Activated CD8-positive, alpha-beta T cell treated with anti-CD3 and anti-CD28 coated beads for 36 hours (primary cell): ENCODE data around the gene PLIN3. TPM values are rescaled to one million over a fixed set of nuclear protein-coding genes. Genes with fewer than 3 reads are reported as not detected.
"Not testable (repeated sequence)": the region's sequence is repeated elsewhere in the genome, so short reads cannot be mapped to it uniquely, and the experiment has no call there.

Source experiments
- ATAC-seq: fragments of 200-7000 bp; cut with Tn5 transposase; one replicate; pipeline ENCODE4 v1.10.0; 2021; ENCODE audit warnings: mild to moderate bottlenecking, moderate library complexity
- CTCF ChIA-PET: fragments of 350-600 bp; sonication (Branson Sonifier 250); formaldehyde crosslinking; loops from one replicate; lab custom pipeline; 2021; ENCODE audit warnings: antibody characterized with exemption; lab: Charles Lee
- POLR2A ChIA-PET: fragments of 350-600 bp; sonication (Branson Sonifier 250); formaldehyde crosslinking; loops from one replicate; lab custom pipeline; 2021; ENCODE audit warnings: antibody characterized with exemption; lab: Charles Lee
- DNase-seq: peaks from one replicate; pipeline ENCODE4 v3.0.0-alpha.2; 2020
- H3K27ac Mint-ChIP-seq: one replicate; pipeline ENCODE4 v1.8.0; 2021; ENCODE audit warnings: mild to moderate bottlenecking, mixed read lengths
- H3K27me3 Mint-ChIP-seq: one replicate; pipeline ENCODE4 v1.8.0; 2021; ENCODE audit warnings: mixed read lengths
- H3K36me3 Mint-ChIP-seq: one replicate; pipeline ENCODE4 v1.8.0; 2021; ENCODE audit warnings: low read depth, mixed read lengths
- H3K4me1 Mint-ChIP-seq: one replicate; pipeline ENCODE4 v1.8.0; 2021; ENCODE audit warnings: low read depth, mixed read lengths
- H3K4me3 Mint-ChIP-seq: one replicate; pipeline ENCODE4 v1.8.0; 2021; ENCODE audit warnings: mild to moderate bottlenecking, moderate library complexity, mixed read lengths
- H3K9me3 Mint-ChIP-seq: one replicate; pipeline ENCODE4 v1.8.0; 2021; ENCODE audit warnings: mixed read lengths
- CTCF ChIP-seq: fragments of 200-600 bp; IDR thresholded peaks from one replicate; pipeline ENCODE4 v1.8.0; 2022; ENCODE audit warnings: antibody characterized with exemption, mild to moderate bottlenecking
- intact Hi-C: fragments of 100-400 bp; cut with micrococcal nuclease; formaldehyde crosslinking; loops from one replicate; pipeline ENCODE4 v1.10.0; 2022
- total RNA-seq, 2 experiments: library from RNA; stranded (reverse); gene quantifications; one replicate each; pipeline ENCODE4 v1.2.3, GENCODE V29; 2021

The PLIN3 gene
- total RNA-seq, 2 experiments from 2014 or later = 15.5 to 23.5 TPM

DNA sequence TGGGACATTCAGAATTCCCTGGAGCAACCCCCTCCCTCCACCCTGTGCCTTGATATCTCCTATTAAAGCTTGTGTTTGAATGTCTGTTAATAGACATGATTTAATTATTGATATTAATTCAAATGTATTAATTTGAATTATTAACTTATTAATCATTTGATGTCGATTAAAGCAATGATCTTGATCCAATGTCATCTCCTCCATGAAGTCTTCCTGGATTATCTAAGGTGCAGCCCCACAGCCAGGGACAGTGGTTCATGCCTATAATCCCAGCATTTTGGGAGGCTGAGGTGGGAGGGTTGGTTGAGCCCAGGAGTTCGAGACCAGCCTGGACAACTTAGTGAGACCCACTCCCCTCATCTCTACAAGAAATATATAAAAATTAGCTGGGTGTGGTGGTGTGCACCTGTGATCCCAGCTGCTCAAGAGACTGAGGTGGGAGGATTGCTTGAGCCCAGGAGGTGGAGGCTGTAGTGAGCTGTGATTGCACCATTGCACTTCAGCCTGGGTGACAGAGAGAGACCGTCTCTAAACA is 66.3 kb downstream of the PLIN3 start:
- no peak for TF ChIP-seq CTCF
- intact Hi-C loops = no loop called here
- Mint-ChIP-seq H3K4me1 (peaks cover 6% of the 10 kb centered on the region), H3K27me3 (no peaks in the 10 kb centered on the region), H3K4me3 (no peak overlapping the region), H3K36me3 (peaks cover 15% of the 10 kb centered on the region), H3K9me3 (no peaks in the 10 kb centered on the region), H3K27ac (no peak overlapping the region)
- CTCF ChIA-PET = interaction anchor here (2.6 to 2.7 kb wide), 2 partner anchors 9 to 10 kb away, joined by 13 to 14 read pairs; partner anchors contain the start of gene FEM1A
- DNase-seq = no peak
- ATAC-seq = no peak
- POLR2A ChIA-PET = no interaction called here

- Mint-ChIP-seq H3K4me3 (no peak overlapping the region), H3K9me3 (no peaks in the 10 kb centered on the region), H3K27me3 (no peaks in the 10 kb centered on the region), H3K27ac (no peak overlapping the region), H3K4me1 (peaks cover 6% of the 10 kb centered on the region), H3K36me3 (peaks cover 18% of the 10 kb centered on the region)
- ATAC-seq = no peak
- ChIA-PET POLR2A (interaction anchor here (0.6 kb wide), 1 partner anchor 79 kb away, joined by 3 read pairs; no protein-coding TSS in a partner anchor), CTCF (interaction anchor here (1.0 to 2.7 kb wide), 3 partner anchors 9 to 69 kb away, joined by 3 to 14 read pairs (median 13); partner anchors contain the start of gene FEM1A)
- TF ChIP-seq CTCF = no peak
- intact Hi-C loops = no loop called here
- DNase-seq = no peak
Observed at GRCh38 chr19:4800591-4801081, 66.8 kb downstream of the PLIN3 start.

- intact Hi-C loops = no loop called here
- Mint-ChIP-seq H3K4me3 (peak overlapping the region; percentile 85), H3K36me3 (peaks cover 44% of the 10 kb centered on the region), H3K27ac (peak overlapping the region; percentile 48), H3K9me3 (no peaks in the 10 kb centered on the region), H3K27me3 (no peaks in the 10 kb centered on the region), H3K4me1 (peaks cover 30% of the 10 kb centered on the region)
- ATAC-seq (no peak), DNase-seq (no peak)
- CTCF ChIA-PET = no interaction called here
- POLR2A ChIA-PET = no interaction called here
- TF ChIP-seq CTCF = no peak
Observed at GRCh38 chr19:4795400-4795799, 72.1 kb downstream of the PLIN3 start.

DNA sequence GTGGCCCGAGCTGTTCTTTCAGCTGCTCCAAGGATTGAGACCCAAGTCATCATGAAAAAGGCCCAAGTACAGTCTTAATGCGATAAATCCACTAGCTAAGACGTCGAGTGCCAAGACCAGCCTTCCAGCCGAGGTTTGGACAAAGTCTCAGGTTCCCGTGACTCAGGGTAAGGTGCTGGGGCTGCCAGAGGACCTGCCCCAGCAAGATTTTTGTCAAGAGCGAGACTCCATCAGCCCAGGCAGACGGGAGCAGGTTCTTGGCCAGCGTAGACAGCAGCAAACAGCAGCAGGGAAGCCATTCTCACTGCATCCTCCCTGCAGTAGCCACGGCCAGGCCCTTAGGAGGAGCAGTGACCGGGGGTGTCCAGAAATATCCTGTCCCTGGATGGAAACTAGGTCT is 72.5 kb downstream of the PLIN3 start:
- Mint-ChIP-seq H3K27me3 (no peaks in the 10 kb centered on the region), H3K27ac (peak overlapping the region; percentile 43), H3K4me3 (peak overlapping the region; percentile 85), H3K36me3 (peaks cover 44% of the 10 kb centered on the region), H3K9me3 (no peaks in the 10 kb centered on the region), H3K4me1 (peaks cover 30% of the 10 kb centered on the region)
- ATAC-seq = no peak
- ChIA-PET CTCF (interaction anchor here (1.2 kb wide), 1 partner anchor 18 kb away, joined by 3 read pairs; no protein-coding TSS in a partner anchor), POLR2A (no interaction called here)
- intact Hi-C loops = no loop called here
- no peak for DNase-seq
- TF ChIP-seq CTCF = no peak

- H3K4me1 Mint-ChIP-seq = peaks cover 30% of the 10 kb centered on the region
- peak overlapping the region; percentile 68 for H3K27ac Mint-ChIP-seq
- H3K27me3 Mint-ChIP-seq, DNase-seq, ATAC-seq, intact Hi-C loops, POLR2A ChIA-PET, H3K9me3 Mint-ChIP-seq: not testable (repeated sequence)
- CTCF ChIA-PET = interaction anchor here (3.0 to 6.4 kb wide), 2 partner anchors 16 to 61 kb away, joined by 28 to 106 read pairs; no protein-coding TSS in a partner anchor
- H3K36me3 Mint-ChIP-seq = peaks cover 38% of the 10 kb centered on the region
- peak overlapping the region; percentile 85 for H3K4me3 Mint-ChIP-seq
Observed at GRCh38 chr19:4793278-4793677, 74.2 kb downstream of the PLIN3 start.

DNA sequence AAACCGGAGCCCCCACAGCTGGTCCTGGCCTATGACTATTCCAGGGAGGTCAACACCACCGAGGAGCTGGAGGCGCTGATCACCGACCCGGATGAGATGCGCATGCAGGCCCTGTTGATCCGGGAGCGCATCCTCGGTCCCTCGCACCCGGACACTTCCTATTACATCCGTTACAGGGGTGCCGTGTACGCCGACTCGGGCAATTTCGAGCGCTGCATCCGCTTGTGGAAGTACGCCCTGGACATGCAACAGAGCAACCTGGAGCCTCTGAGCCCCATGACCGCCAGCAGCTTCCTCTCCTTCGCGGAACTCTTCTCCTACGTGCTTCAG is 74.6 kb downstream of the PLIN3 start:
- CTCF ChIA-PET = interaction anchor here (2.5 to 6.4 kb wide), 3 partner anchors 11 to 61 kb away, joined by 27 to 106 read pairs (median 28); no protein-coding TSS in a partner anchor
- POLR2A ChIA-PET = not testable (repeated sequence)

DNA sequence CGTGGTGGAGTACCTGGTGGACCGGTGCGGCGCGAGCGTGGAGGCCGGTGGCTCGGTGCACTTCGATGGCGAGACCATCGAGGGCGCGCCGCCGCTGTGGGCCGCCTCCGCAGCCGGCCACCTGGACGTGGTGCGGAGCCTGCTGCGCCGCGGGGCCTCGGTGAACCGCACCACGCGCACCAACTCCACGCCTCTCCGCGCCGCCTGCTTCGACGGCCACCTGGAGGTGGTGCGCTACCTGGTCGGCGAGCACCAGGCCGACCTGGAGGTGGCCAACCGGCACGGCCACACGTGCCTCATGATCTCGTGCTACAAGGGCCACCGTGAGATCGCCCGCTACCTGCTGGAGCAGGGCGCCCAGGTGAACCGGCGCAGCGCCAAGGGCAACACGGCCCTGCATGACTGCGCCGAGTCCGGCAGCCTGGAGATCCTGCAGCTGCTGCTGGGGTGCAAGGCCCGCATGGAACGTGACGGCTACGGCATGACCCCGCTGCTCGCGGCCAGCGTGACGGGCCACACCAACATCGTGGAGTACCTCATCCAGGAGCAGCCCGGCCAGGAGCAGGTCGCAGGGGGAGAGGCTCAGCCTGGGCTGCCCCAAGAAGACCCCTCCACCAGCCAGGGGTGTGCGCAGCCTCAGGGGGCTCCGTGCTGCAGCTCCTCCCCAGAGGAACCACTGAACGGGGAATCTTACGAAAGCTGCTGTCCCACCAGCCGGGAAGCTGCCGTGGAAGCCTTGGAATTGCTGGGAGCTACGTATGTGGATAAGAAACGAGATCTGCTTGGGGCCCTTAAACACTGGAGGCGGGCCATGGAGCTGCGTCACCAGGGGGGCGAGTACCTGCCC is 75.2 kb downstream of the PLIN3 start:
- DNase-seq, H3K27me3 Mint-ChIP-seq, intact Hi-C loops, ATAC-seq, H3K9me3 Mint-ChIP-seq: not testable (repeated sequence)
- POLR2A ChIA-PET = interaction anchor here (1.4 to 1.9 kb wide), 3 partner anchors 54 to 70 kb away, joined by 4 to 11 read pairs (median 5); no protein-coding TSS in a partner anchor
- CTCF ChIA-PET = interaction anchor here (1.1 to 6.4 kb wide), 11 partner anchors 12 to 125 kb away, joined by 4 to 106 read pairs (median 9); partner anchors contain the start of gene DPP9
- Mint-ChIP-seq H3K27ac (peak overlapping the region; percentile 91), H3K4me1 (peaks cover 30% of the 10 kb centered on the region), H3K4me3 (peak overlapping the region; percentile 85), H3K36me3 (peaks cover 36% of the 10 kb centered on the region)

More for the DNA sequence above, 74.6 kb downstream of the PLIN3 start:
- H3K9me3 Mint-ChIP-seq, ATAC-seq, intact Hi-C loops, H3K27me3 Mint-ChIP-seq, DNase-seq: not testable (repeated sequence)
- peak overlapping the region; percentile 85 for H3K4me3 Mint-ChIP-seq
- peaks cover 30% of the 10 kb centered on the region for H3K4me1 Mint-ChIP-seq
- H3K27ac Mint-ChIP-seq = peak overlapping the region; percentile 68
- H3K36me3 Mint-ChIP-seq = peaks cover 36% of the 10 kb centered on the region
